HepG2 (cell line): ENCODE results near the gene NLRC4. TPM values are rescaled to one million over a fixed set of nuclear protein-coding genes. Genes with fewer than 3 reads are reported as not detected.

Source experiments
- ATAC-seq: fragments of 200-7000 bp; cut with Tn5 transposase; 3 replicates; pipeline ENCODE4 v1.9.1; 2020; ENCODE audit warnings: mild to moderate bottlenecking, moderate library complexity
- Bru-seq: library from RNA; stranded (reverse); fragments of 400-500 nt; gene quantifications from one replicate; lab custom pipeline; 2021; lab: Mats Ljungman, UMichigan
- BruChase-seq, 2 experiments: library from RNA; stranded (reverse); fragments of 400-500 nt; gene quantifications; one replicate each; lab custom pipeline; 2021; lab: Mats Ljungman, UMichigan
- BruUV-seq: library from RNA; stranded (reverse); fragments of 400-500 nt; replicated peaks from 2 replicates; lab custom pipeline; 2021; lab: Mats Ljungman, UMichigan
- CTCF ChIA-PET: fragments of 300-600 bp; formaldehyde crosslinking; extraction: SDS; loops from one replicate; lab custom pipeline; 2021; ENCODE audit warnings: low total read pairs, inconsistent platforms, low intra/inter-chr PET ratio; lab: Yijun Ruan, JAX
- POLR2A ChIA-PET: fragments of 350-600 bp; sonication (Branson Sonifier 250); formaldehyde crosslinking; loops from one replicate; lab custom pipeline; 2020; ENCODE audit warnings: antibody characterized with exemption, inconsistent platforms; lab: Yijun Ruan, JAX
- DNase-seq: peaks from one replicate; pipeline ENCODE4 v3.0.0-alpha.2; 2015; ENCODE audit warnings: low spot score
- FAIRE-seq: peaks from 3 replicates; lab custom pipeline; 2011; peaks lifted over from hg19 to GRCh38; lab: Jason Lieb, UNC
- H2AFZ ChIP-seq: one replicate; pipeline ENCODE4 v1.6.1; 2011; ENCODE audit warnings: low read length, inconsistent platforms
- H3K27ac ChIP-seq: fragments of 300-600 bp; 3 replicates; pipeline ENCODE4 v1.8.0; 2011; ENCODE audit warnings: mixed run types, mild to moderate bottlenecking, mixed read lengths, low read length, inconsistent platforms; ENCODE audit not compliant: insufficient read depth; ENCODE audit errors: extremely low read length
- H3K27me3 ChIP-seq, 2 experiments: fragments of 200-600 bp in 1 of 2; 2 replicates in 1 of 2; 3 replicates in 1 of 2; pipeline versions ENCODE4 v1.6.0 to v1.8.0; 2011; ENCODE audit warnings: low read length in 2 of 2, mild to moderate bottlenecking in 2 of 2, moderate library complexity in 2 of 2, inconsistent platforms in 1 of 2; ENCODE audit not compliant: insufficient read depth in 2 of 2, control insufficient read depth in 1 of 2
- H3K36me3 ChIP-seq, 2 experiments: fragments of 200-600 bp in 1 of 2; replicated peaks in 1 of 2; 2 replicates in 1 of 2; 3 replicates in 1 of 2; pipeline versions ENCODE4 v1.5.1 to v1.8.0; 2011; ENCODE audit warnings: low read length in 2 of 2, inconsistent platforms in 1 of 2; ENCODE audit not compliant: insufficient read depth in 2 of 2, control insufficient read depth in 1 of 2
- H3K4me1 ChIP-seq: 2 replicates; pipeline ENCODE4 v1.5.1; 2012; ENCODE audit warnings: low read length, inconsistent platforms; ENCODE audit not compliant: insufficient read depth
- H3K4me2 ChIP-seq: 2 replicates; pipeline ENCODE4 v1.6.0; 2011; ENCODE audit warnings: low read depth, low read length, inconsistent platforms
- H3K4me3 ChIP-seq, 3 experiments: fragments of 200-600 bp in 1 of 3; sonication (generic), shearing (Covaris generic) in 1 of 3; replicated peaks in 1 of 3; 2 replicates each; pipeline ENCODE4 v1.5.1; 2011 to 2016; ENCODE audit warnings: low read length in 3 of 3, inconsistent platforms in 2 of 3, low read depth in 2 of 3, mild to moderate bottlenecking in 2 of 3, control low read depth in 1 of 3, mixed read lengths in 1 of 3; ENCODE audit not compliant: insufficient read depth in 1 of 3
- H3K79me2 ChIP-seq: one replicate; pipeline ENCODE4 v1.6.1; 2011; ENCODE audit warnings: low read length, inconsistent platforms; ENCODE audit not compliant: insufficient read depth
- H3K9ac ChIP-seq: 2 replicates; pipeline ENCODE4 v1.6.0; 2011; ENCODE audit warnings: mild to moderate bottlenecking, low read depth, low read length, inconsistent platforms; ENCODE audit not compliant: insufficient read depth
- H3K9me3 ChIP-seq: 2 replicates; pipeline ENCODE4 v1.5.1; 2012; ENCODE audit warnings: mild to moderate bottlenecking, low read length
- H4K20me1 ChIP-seq: 2 replicates; pipeline ENCODE4 v1.6.0; 2011; ENCODE audit warnings: inconsistent platforms, mild to moderate bottlenecking, low read length, moderate library complexity; ENCODE audit not compliant: insufficient read depth
- DNMT3B ChIP-seq: conservative IDR thresholded peaks from 2 replicates; pipeline ENCODE4 v1.6.1; 2016; ENCODE audit warnings: missing biosample characterization, control low read depth
- DRAP1 ChIP-seq: IDR thresholded peaks from 2 replicates; pipeline ENCODE4 v1.6.1; 2016; ENCODE audit warnings: missing genetic modification reagents, missing compliant biosample characterization
- HNF1B ChIP-seq: sonication (generic); formaldehyde crosslinking; IDR thresholded peaks from 2 replicates; pipeline ENCODE4 v1.5.1; 2020; ENCODE audit warnings: mild to moderate bottlenecking, moderate library complexity, missing genetic modification reagents
- MTERF4 ChIP-seq: sonication (generic); formaldehyde crosslinking; IDR thresholded peaks from 2 replicates; pipeline ENCODE4 v1.8.0; 2023; ENCODE audit warnings: mild to moderate bottlenecking, missing genetic modification reagents
- SNAPC4 ChIP-seq: sonication (generic); formaldehyde crosslinking; IDR thresholded peaks from 2 replicates; pipeline ENCODE4 v1.4.0; 2020; ENCODE audit warnings: mild to moderate bottlenecking, missing genetic modification reagents
- TOE1 ChIP-seq: sonication (generic); formaldehyde crosslinking; IDR thresholded peaks from 2 replicates; pipeline ENCODE4 v1.4.0; 2020; ENCODE audit warnings: mild to moderate bottlenecking, missing genetic modification reagents
- ZBTB21 ChIP-seq: sonication (generic); formaldehyde crosslinking; IDR thresholded peaks from 2 replicates; pipeline ENCODE4 v1.4.0; 2020; ENCODE audit warnings: missing genetic modification reagents
- ZFY ChIP-seq: sonication (generic); formaldehyde crosslinking; IDR thresholded peaks from 2 replicates; pipeline ENCODE4 v1.4.0; 2020; ENCODE audit warnings: missing genetic modification reagents
- ZNF136 ChIP-seq: sonication (generic); formaldehyde crosslinking; IDR thresholded peaks from 2 replicates; pipeline ENCODE4 v1.8.1; 2022; ENCODE audit warnings: low read depth, mild to moderate bottlenecking, moderate library complexity, missing genetic modification reagents
- WGBS: methylation state at CpG from one replicate; pipeline ENCODE4 v1.1.6; 2017; ENCODE audit warnings: low lambda C conversion rate; 5-methylcytosine and 5-hydroxymethylcytosine counted together
- in situ Hi-C: cut with HindIII; loops from 2 replicates; pipeline ENCODE4 v1.10.0; 2017; ENCODE audit warnings: low pct_unique_long_range_greater_than_20kb; ENCODE audit not compliant: extremely low pct_ligation_motif_present
- intact Hi-C: fragments of 100-400 bp; cut with micrococcal nuclease; formaldehyde crosslinking; loops from one replicate; pipeline ENCODE4 v1.10.0; 2022; ENCODE audit not compliant: unreplicated experiment
- long read RNA-seq, 2 experiments: library from RNA in 1 of 2; library from polyadenylated mRNA in 1 of 2; stranded (forward) in 1 of 2; unstranded in 1 of 2; transcript quantifications; one replicate each; pipeline ENCODE4 v2.0.0, GENCODE V29; 2019 to 2022
- polyA minus RNA-seq, 3 experiments: library from RNA; depleted of rRNA, polyadenylated mRNA; stranded (reverse); fragments of >200 nt; gene quantifications; 2 replicates each; pipeline ENCODE4 v1.2.3, GENCODE V29; 2011; ENCODE audit warnings: low replicate concordance in 1 of 3
- polyA plus RNA-seq, 8 experiments: library from polyadenylated mRNA; depleted of rRNA in 3 of 8; stranded (reverse) in 7 of 8; unstranded in 1 of 8; fragments of >200 nt; fragmentation: Illumina TruSeq in 4 of 8; extraction: Trizol in 4 of 8; gene quantifications; 2 replicates each; pipeline versions ENCODE4 v1.2.1 to v1.2.3, GENCODE V29; 2011 to 2016; ENCODE audit warnings: low read depth in 4 of 8, missing spikeins in 1 of 8, mixed read lengths in 1 of 8; ENCODE audit not compliant: insufficient read depth in 1 of 8
- total RNA-seq, 5 experiments: library from RNA; depleted of rRNA; stranded (reverse); fragments of >200 nt; fragmentation: Illumina TruSeq; extraction: Trizol; gene quantifications; 2 replicates each; pipeline ENCODE4 v1.2.3, GENCODE V29; 2016; ENCODE audit warnings: low read depth in 1 of 5

Gene NLRC4
- total RNA-seq (2016; rRNA removed; fragmentation: Illumina TruSeq; extraction: Trizol) (0.06 and 0.15 TPM in 2 replicates), polyA plus RNA-seq (2011; rRNA removed) (0.29 and 0.34 TPM in 2 replicates), polyA minus RNA-seq (2011; rRNA and poly(A)+ RNA removed; ENCODE audit: low replicate concordance) (0.05 and 0.06 TPM in 2 replicates), Bru-seq, nascent RNA (percentile 17 among the genes with signal in this experiment), BruChase-seq, experiment 1, labeled RNA remaining after a 6-hour chase (percentile 13 among the genes with signal in this experiment), BruChase-seq, experiment 2, labeled RNA remaining after a 2-hour chase (percentile 13 among the genes with signal in this experiment)
- total RNA-seq (2016; cell fraction: cytosol; rRNA removed; fragmentation: Illumina TruSeq; extraction: Trizol; ENCODE audit: low read depth): not detected in 2 replicates
- total RNA-seq (2016; cell fraction: insoluble cytoplasmic fraction; rRNA removed; fragmentation: Illumina TruSeq; extraction: Trizol): 0.11 TPM in 1 of 2 replicates, not detected in the other
- total RNA-seq (2016; cell fraction: membrane; rRNA removed; fragmentation: Illumina TruSeq; extraction: Trizol): 0.03 TPM in 1 of 2 replicates, not detected in the other
- 0.19 TPM in 1 of 2 replicates, not detected in the other for total RNA-seq (2016; cell fraction: nucleus; rRNA removed; fragmentation: Illumina TruSeq; extraction: Trizol)
- 0.17 and 0.32 TPM in 2 replicates for polyA plus RNA-seq (2011; cell fraction: cytosol; rRNA removed)
- polyA plus RNA-seq (2011; cell fraction: nucleus; rRNA removed): 0.31 and 0.32 TPM in 2 replicates
- 0.49 and 1.3 TPM in 2 replicates for polyA plus RNA-seq (2012)
- not detected in 2 replicates for polyA plus RNA-seq (2016; cell fraction: cytosol; fragmentation: Illumina TruSeq; extraction: Trizol; ENCODE audit: low read depth)
- 0.09 TPM in 1 of 2 replicates, not detected in the other for polyA plus RNA-seq (2016; cell fraction: insoluble cytoplasmic fraction; fragmentation: Illumina TruSeq; extraction: Trizol; ENCODE audit: low read depth)
- not detected in 2 replicates for polyA plus RNA-seq (2016; cell fraction: membrane; fragmentation: Illumina TruSeq; extraction: Trizol; ENCODE audit: low read depth)
- polyA plus RNA-seq (2016; cell fraction: nucleus; fragmentation: Illumina TruSeq; extraction: Trizol; ENCODE audit: insufficient read depth, low read depth): 0.23 TPM in 1 of 2 replicates, not detected in the other
- 0.20 and 0.53 TPM in 2 replicates for polyA minus RNA-seq (2011; cell fraction: cytosol; rRNA and poly(A)+ RNA removed)
- 0.64 and 1.1 TPM in 2 replicates for polyA minus RNA-seq (2011; cell fraction: nucleus; rRNA and poly(A)+ RNA removed)
- long read RNA-seq, experiment 1: 0 reads
- long read RNA-seq, experiment 2: 0 reads

GRCh38 chr2:32264422-32265105 is at the start of gene NLRC4:
NLRC4 (minus strand) TSS chr2:32264886; CDS start chr2:32256775, 8,111 bp downstream.
- peak within 1 kb of the TSS; percentile 9 for H3K27ac ChIP-seq
- ChIA-PET CTCF (no interaction called here), POLR2A (interaction anchor here (1.2 to 2.4 kb wide), 8 partner anchors 10 to 201 kb away, joined by 3 to 12 read pairs (median 4); partner anchors contain the start of genes SLC30A6, SPAST and YIPF4)
- H3K4me1 ChIP-seq: peaks cover 39% of the 10 kb centered on the region
- FAIRE-seq (no peak), ATAC-seq (peak; percentile 22), DNase-seq (no peak)
- no peaks in the 10 kb centered on the region for H3K36me3 ChIP-seq
- H4K20me1 ChIP-seq: no peaks in the 10 kb centered on the region
- H3K79me2 ChIP-seq: no peaks in the 10 kb centered on the region
- H3K9ac ChIP-seq: peak within 1 kb of the TSS; percentile 37
- no peaks in the 10 kb centered on the region; a peak in 1 of 5 replicates for H3K27me3 ChIP-seq
- WGBS: 47% methylated on average over 7 of the region's 7 CpGs
- intact Hi-C loops (no loop called here), in situ Hi-C loops (no loop called here)
- H3K4me3 ChIP-seq: peak within 1 kb of the TSS; percentile 19 to 45 (median 22)
- H3K9me3 ChIP-seq: no peaks in the 10 kb centered on the region
- H2AFZ ChIP-seq: peak within 1 kb of the TSS; percentile 85
- H3K4me2 ChIP-seq: peak within 1 kb of the TSS; percentile 60
- BruUV-seq: no TSS peak
- TF ChIP-seq MTERF4: 0 out of 2 replicates have a peak, but pooled peaks have one; percentile 3
- TF ChIP-seq SNAPC4 (CRISPR knock-in tag): no peak
- TF ChIP-seq ZBTB21 (CRISPR knock-in tag): no peak
- TF ChIP-seq DNMT3B (CRISPR knock-in tag): 0 out of 2 replicates have a peak, but pooled peaks have one; percentile 56
- TF ChIP-seq ZNF136 (CRISPR knock-in tag): 0 out of 2 replicates have a peak, but pooled peaks have one; percentile 16
- no peak for TF ChIP-seq TOE1 (CRISPR knock-in tag)
- peak; percentile 15; the same call in 1 of the 2 replicates for TF ChIP-seq ZFY (CRISPR knock-in tag)
- 0 out of 2 replicates have a peak, but pooled peaks have one; percentile 9 for TF ChIP-seq DRAP1 (CRISPR knock-in tag)
- 0 out of 2 replicates have a peak, but pooled peaks have one; percentile 26 for TF ChIP-seq HNF1B (CRISPR knock-in tag)
